OCI-LY3 (cell line): ENCODE data around the gene APAF1.

Experiments used
- CTCF ChIP-seq: fragments of 200-600, 300-600 bp; sonication (generic); IDR thresholded peaks from 2 replicates; pipeline ENCODE4 v1.5.1; 2014; ENCODE audit warnings: antibody characterized with exemption, low read length, low read depth
- EZH2phosphoT487 ChIP-seq: fragments of 200-600 bp; shearing (Covaris generic); IDR thresholded peaks from 2 replicates; pipeline ENCODE4 v1.6.1; 2018; ENCODE audit warnings: antibody characterized with exemption, mixed run types, low read depth

GRCh38 chr12:98769068-98769467 is 124.0 kb downstream of the APAF1 start:
- no peak for TF ChIP-seq CTCF
- no peak for TF ChIP-seq EZH2phosphoT487
